NOMO-1 treated with dmso at 0.1 percent for 144 hours (cell line): ENCODE data around the gene DNASE1L2.

Source experiments
- DNase-seq: peaks from one replicate; lab custom pipeline; 2025; ENCODE audit not compliant: unreplicated experiment; lab: John Stamatoyannopoulos, UW

Gene DNASE1L2

GRCh38 chr16:2223221-2223941 lies 12.9 kb upstream of the DNASE1L2 start, which contains the start of gene E4F1:
Gene E4F1, plus strand, starts transcription at chr16:2223591. Its CDS starts 23 bp downstream, at chr16:2223614.
- peak; percentile 100 for DNase-seq

GRCh38 chr16:2223942-2224486 lies 12.2 kb upstream of the DNASE1L2 start:
- DNase-seq = peak; percentile 42

- DNase-seq = no peak
Observed at GRCh38 chr16:2226245-2226793, 9.9 kb upstream of the DNASE1L2 start.

GRCh38 chr16:2226918-2227317 lies 9.3 kb upstream of the DNASE1L2 start:
- no peak for DNase-seq

- DNase-seq = no peak
Observed at GRCh38 chr16:2228161-2228824, 8.0 kb upstream of the DNASE1L2 start.

- DNase-seq = no peak
Observed at GRCh38 chr16:2229091-2229490, 7.2 kb upstream of the DNASE1L2 start.

- no peak for DNase-seq
Observed at GRCh38 chr16:2229632-2230250, 6.5 kb upstream of the DNASE1L2 start.

GRCh38 chr16:2230376-2230775 lies 5.9 kb upstream of the DNASE1L2 start:
- DNase-seq = no peak

- no peak for DNase-seq
Observed at GRCh38 chr16:2231016-2231931, 5.0 kb upstream of the DNASE1L2 start.

GRCh38 chr16:2232094-2232990 lies 3.9 kb upstream of the DNASE1L2 start:
- DNase-seq = no peak

- DNase-seq = no peak
Observed at GRCh38 chr16:2233046-2233775, 3.0 kb upstream of the DNASE1L2 start.

- DNase-seq = no peak
Observed at GRCh38 chr16:2233872-2234812, 2.1 kb upstream of the DNASE1L2 start.

- no peak for DNase-seq
Observed at GRCh38 chr16:2234813-2235170, 1.5 kb upstream of the DNASE1L2 start.

GRCh38 chr16:2235234-2235651 lies 1.0 kb upstream of the DNASE1L2 start:
- no peak for DNase-seq

- no peak for DNase-seq
Observed at GRCh38 chr16:2235695-2236336, 428 bp upstream of the DNASE1L2 start.

- DNase-seq = no peak
Observed at GRCh38 chr16:2237102-2237482, 848 bp downstream of the DNASE1L2 start.

GRCh38 chr16:2237493-2238149 lies 1.4 kb downstream of the DNASE1L2 start:
- DNase-seq = no peak
